NCI-H1694 (cell line): ENCODE data around the gene CD58.

Experiments used
- DNase-seq: peaks from one replicate; lab custom pipeline; 2025; lab: John Stamatoyannopoulos, UW

The CD58 gene

DNA sequence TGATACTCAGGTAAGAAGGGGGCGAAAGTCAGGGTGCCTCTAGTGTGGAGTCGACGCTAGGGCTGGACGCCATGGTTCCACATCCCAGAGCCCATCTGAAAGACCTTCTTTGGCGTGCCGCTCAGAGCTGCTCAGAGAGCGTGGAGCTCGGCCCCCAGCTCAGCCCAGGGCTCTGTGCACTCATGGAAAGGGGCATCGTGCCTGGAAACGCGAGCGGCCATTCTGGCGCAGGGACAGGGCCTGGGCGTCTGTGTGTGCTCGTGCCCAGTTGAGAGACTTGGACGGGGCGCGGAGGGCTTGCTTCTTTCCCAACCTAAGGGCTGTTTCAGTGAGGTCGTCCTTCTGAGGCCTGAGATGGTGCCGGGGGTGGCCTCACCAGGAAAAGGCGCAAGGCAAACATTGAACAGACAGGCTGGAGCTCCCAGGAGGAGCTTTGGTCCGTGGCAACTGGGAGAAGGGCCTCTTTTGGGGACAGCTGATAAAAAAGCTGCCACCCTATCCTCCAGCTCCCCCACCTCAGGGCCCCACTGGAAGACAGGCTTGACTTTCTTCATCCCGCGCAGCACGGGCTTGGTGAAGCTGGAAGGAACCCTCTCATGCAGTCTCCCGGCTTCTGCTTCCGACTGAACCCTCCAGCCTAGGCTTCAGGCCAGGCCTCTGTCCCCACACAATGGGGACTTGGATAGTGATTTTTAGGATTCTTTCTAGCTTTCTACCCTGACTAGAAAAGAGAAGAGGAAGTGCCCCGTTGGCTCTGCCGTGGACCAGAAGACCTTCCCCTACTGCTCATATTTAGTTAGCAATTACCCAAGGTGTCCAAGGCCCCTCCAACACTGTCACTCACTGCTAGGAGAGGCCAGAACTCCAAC is 77.1 kb downstream of the CD58 start:
- no peak for DNase-seq

DNA sequence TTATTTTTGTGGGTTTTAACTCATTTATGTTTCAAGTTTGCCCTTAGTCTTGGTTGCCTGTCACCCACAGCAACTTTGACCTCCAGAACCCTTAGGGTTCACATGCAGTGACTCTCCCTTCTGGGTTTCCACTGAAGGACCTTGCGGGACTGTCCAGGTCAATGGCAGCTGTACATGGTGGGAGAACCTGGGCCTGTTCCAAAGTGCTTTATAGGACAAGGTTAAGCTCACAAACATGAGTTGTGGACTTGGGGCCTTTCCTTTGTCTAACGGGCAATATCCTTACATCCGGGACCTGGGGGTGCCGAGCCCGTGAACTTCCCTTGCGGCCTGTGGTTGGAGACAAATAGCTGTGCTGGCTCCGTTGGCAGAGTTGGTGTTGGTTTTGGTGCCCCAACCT is 77.8 kb downstream of the CD58 start:
- no peak for DNase-seq

GRCh38 chr1:116492358-116492811 is 78.4 kb downstream of the CD58 start:
- DNase-seq = no peak

DNA sequence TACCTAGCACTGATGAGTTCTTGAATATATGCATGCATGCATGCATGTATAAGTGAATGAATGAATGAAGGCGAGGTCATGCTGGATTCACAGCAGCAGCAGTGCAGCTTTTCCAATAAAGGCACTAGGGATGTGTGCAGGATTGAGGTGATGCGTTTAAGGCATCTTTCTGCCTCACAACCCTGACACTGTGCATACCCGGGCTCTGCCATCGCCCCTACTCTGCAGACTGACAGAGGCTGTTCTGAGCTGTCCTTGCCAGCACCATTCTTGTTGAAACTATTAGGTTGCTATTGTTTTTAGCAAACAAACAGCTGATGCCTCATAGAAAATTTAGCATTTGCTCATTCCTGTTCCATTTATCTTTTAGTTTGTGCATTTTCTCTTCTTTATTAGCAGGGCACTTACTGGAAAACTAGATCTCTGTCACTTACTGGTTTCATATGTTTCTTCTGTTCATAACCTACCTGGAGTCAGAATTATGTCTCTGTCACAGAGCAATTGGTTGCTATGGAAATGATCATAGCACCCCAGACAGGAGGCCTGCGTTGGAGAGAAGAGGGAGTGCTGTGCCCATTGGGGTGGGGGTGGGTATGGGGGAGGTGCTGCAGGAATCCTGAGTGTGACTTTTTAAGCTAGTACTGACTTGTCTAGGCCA is 79.0 kb downstream of the CD58 start:
- no peak for DNase-seq

- DNase-seq = no peak
These were observed 80.2 kb downstream of the CD58 start for GRCh38 chr1:116490588-116490987.

DNA sequence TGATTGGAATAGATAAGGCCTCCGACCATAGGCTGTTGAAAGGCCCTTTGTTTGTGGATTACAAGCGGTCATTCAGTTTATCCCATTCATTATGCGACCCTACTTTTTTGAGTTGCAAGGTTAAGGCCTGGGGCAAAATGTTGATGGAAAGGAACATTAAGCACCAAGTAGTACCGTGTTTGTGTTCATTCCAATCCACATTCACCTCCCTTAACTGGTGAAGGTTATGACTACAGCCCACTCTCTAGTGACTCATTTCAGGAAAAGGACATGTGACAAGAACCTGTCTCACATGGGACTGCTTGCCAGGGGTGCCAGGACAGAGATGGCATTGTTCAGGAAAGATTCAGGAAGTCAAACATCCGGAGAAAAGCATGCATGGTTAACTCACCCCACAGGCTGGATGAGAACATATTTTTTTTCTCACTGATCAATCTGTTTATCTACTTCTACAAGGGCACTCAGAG is 81.6 kb downstream of the CD58 start:
- no peak for DNase-seq

- no peak for DNase-seq
These were observed 82.8 kb downstream of the CD58 start for GRCh38 chr1:116488071-116488470.

GRCh38 chr1:116487583-116487982 is 83.2 kb downstream of the CD58 start:
- no peak for DNase-seq

DNA sequence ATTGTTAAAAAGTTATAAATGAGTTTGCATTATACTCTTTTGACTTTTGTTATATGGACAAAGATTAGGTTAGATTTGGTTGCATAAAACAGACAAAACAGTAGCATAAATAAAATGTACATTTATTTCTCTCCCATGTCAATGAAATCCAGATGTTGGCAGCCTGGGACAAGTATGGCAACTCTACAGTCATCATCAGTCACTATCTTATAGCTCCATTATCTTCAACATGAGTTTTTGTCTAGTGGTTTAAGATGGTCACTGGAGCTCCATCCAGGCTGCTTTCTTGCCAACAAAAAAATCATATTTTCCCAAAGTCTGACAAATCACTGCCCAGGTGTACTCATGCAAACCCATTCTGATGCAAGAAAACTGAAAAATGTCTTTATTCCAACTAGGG is 83.8 kb downstream of the CD58 start:
- no peak for DNase-seq

DNA sequence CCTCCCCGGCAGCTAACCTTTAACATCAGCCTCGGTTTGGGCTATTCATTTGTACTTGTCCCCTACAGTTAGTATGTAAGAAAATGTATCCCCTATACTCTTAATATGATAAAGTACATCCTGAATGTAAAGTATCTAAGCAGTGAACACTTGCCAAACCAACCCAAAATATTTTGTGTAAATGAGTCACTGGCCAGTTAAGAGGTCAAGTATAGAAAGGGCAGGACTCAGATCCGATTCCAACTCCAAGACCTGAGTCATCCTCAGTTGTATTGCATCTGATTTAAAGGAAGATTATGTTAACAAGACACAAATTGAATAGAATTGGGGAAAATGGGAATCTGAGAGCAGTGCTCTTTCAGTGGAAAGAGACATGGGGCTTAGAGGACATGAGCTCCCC is 84.4 kb downstream of the CD58 start:
- no peak for DNase-seq

DNA sequence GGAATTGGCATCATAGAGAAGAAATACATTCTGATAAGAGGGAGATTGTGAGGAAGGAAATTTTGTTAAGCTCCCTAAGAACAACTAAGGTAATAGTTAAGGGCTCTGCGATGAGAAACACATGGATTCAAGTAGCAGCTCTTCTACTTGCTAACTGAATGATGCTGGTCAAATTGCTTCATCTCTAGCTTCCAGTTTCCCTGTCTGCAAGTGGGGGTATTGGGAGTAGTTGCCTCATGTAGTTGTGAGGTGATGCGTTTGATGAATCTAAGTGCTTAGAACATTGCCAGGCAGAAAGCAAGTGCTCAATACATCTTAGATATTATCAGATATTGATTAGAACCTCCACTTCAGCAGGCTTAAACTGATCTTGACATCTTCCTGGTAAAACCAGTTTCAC is 84.8 kb downstream of the CD58 start:
- no peak for DNase-seq

GRCh38 chr1:116485071-116485735 is 85.6 kb downstream of the CD58 start:
- peak; percentile 90 for DNase-seq

GRCh38 chr1:116483481-116484309 is 87.1 kb downstream of the CD58 start:
- DNase-seq = no peak

- DNase-seq = no peak
These were observed 88.3 kb downstream of the CD58 start for GRCh38 chr1:116482490-116482889.

- DNase-seq = no peak
These were observed 88.9 kb downstream of the CD58 start for GRCh38 chr1:116481934-116482333.

GRCh38 chr1:116478621-116479020 is 92.2 kb downstream of the CD58 start:
- no peak for DNase-seq

DNA sequence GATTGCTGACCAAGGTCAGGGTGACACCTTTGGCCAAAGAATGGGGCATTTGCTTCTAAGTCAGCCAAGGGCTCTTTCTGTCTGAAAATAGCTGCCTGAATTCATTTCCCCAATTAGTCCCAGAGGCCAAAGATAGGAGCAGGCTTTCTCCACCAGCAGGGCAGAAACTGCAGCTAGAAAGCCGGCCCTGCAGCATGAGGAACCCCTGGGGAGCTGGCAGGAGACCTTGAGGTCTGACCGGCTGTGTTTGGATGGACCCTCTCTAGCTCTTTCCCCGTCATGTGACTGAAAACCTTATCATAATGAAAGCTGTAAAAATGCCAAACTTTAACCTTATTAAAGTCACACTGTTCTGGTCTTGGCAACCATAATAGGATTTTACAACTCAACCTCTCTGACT is 93.4 kb downstream of the CD58 start:
- no peak for DNase-seq

GRCh38 chr1:116476321-116476720 is 94.5 kb downstream of the CD58 start:
- no peak for DNase-seq

- no peak for DNase-seq
These were observed 95.0 kb downstream of the CD58 start for GRCh38 chr1:116475850-116476218.

DNA sequence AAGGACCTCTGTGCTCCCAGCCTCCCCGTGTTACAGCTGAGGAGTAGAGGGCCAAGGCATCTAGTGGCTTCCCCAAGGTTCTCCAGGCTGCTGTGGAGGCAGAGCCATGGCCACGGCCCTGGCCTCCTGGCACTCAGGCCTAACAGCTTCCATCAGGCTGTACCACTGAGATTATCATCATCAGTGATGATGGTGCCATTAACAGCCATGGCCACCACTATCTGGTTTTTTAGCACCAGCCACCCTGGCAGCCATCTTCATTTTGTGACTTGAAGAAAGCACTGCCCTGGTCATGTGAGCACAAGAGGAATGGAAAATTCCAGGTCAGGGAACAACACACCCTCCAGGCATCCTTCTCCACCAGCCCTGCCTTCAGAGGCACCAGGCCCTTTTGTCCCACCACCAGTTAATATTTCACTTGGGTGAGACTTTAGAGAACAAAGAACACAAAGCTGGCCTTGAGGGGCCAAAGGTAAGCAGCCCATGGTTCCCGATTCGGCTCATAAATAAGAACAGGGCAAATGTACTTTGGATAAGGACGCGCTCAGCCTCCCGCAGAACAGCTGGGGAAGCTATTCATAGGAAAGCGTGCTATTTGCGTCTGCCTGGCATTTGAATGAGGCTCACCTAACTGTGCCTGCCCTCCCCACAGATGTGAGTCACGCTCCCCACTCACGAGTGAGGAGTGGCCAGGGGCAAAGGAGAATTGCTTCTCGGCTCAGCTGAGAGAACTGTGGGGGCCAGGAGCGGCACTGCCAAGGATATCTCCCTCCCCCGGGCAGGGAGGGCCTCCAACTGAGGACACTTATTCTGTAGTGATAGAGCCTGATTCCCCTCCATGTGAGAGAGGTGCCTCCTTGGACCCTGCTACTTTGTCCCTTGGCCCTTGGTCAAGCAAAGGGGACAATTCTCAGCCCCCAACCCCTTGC is 95.6 kb downstream of the CD58 start:
- DNase-seq = no peak

DNA sequence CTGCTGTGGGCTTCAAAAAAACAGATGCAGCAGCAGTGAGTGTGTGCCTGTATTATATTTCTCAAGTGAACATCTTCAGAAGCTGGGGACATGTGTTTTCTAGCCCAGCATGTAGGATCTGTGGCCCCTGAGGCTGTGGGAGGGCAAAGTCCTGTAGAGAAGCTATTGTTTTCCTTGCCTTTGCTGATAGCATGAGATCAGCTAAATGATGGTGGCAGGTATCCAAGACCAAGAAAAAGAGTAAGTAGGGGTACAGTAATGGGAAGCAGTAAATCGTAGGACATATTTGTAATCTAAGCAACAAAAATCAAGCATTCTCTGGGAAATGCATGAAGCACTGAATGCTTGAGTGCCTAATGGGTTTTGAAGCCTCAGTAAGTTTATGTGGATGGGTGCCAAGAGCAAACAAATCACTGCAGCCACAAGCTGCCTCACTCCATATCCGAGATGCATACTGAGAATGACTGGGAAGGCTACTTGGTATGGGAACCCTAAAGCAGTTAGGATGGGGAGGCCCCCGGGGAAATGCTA is 98.3 kb downstream of the CD58 start:
- DNase-seq = no peak
